HG02943 (cell line): ENCODE data around the gene LANCL2.
A peak's percentile ranks its signal among the peaks of the same experiment; 100 is the strongest.
"Not testable (repeated sequence)": the region's sequence is repeated elsewhere in the genome, so short reads cannot be mapped to it uniquely, and the experiment has no call there.

ENCODE experiments used
- ATAC-seq: cut with Tn5 transposase; IDR thresholded peaks from one replicate; pipeline ENCODE4 v1.9.1; 2021; ENCODE audit warnings: mild to moderate bottlenecking, low read depth, moderate library complexity; ENCODE audit not compliant: unreplicated experiment

Gene LANCL2

GRCh38 chr7:55397617-55398016, 32.5 kb downstream of the LANCL2 start:
- no peak for ATAC-seq

GRCh38 chr7:55400191-55400590, 35.1 kb downstream of the LANCL2 start:
- no peak for ATAC-seq

GRCh38 chr7:55402506-55402905, 37.4 kb downstream of the LANCL2 start:
- not testable (repeated sequence) for ATAC-seq

GRCh38 chr7:55405856-55406541, 40.9 kb downstream of the LANCL2 start:
- no peak for ATAC-seq

- ATAC-seq, result no peak
Observed at GRCh38 chr7:55409482-55410225, 44.5 kb downstream of the LANCL2 start.

- no peak for ATAC-seq
Observed at GRCh38 chr7:55410667-55411239, 45.6 kb downstream of the LANCL2 start.

- ATAC-seq, result no peak
Observed at GRCh38 chr7:55411844-55412243, 46.7 kb downstream of the LANCL2 start.

GRCh38 chr7:55413442-55413841, 48.3 kb downstream of the LANCL2 start:
- ATAC-seq, result no peak

GRCh38 chr7:55415173-55415778, 50.1 kb downstream of the LANCL2 start:
- ATAC-seq, result peak; percentile 86

GRCh38 chr7:55417456-55417855, 52.3 kb downstream of the LANCL2 start:
- not testable (repeated sequence) for ATAC-seq

GRCh38 chr7:55420530-55420929, 55.4 kb downstream of the LANCL2 start:
- no peak for ATAC-seq

GRCh38 chr7:55423277-55423711, 58.2 kb downstream of the LANCL2 start:
- ATAC-seq, result no peak

GRCh38 chr7:55423891-55424290, 58.8 kb downstream of the LANCL2 start:
- ATAC-seq, result no peak

GRCh38 chr7:55425141-55425752, 60.1 kb downstream of the LANCL2 start:
- ATAC-seq, result no peak

- no peak for ATAC-seq
Observed at GRCh38 chr7:55426676-55427075, 61.5 kb downstream of the LANCL2 start.

- ATAC-seq, result no peak
Observed at GRCh38 chr7:55427342-55427741, 62.2 kb downstream of the LANCL2 start.

- no peak for ATAC-seq
Observed at GRCh38 chr7:55427800-55428199, 62.7 kb downstream of the LANCL2 start.

GRCh38 chr7:55429835-55430499, 64.8 kb downstream of the LANCL2 start:
- no peak for ATAC-seq

- no peak for ATAC-seq
Observed at GRCh38 chr7:55431898-55432297, 66.8 kb downstream of the LANCL2 start.

GRCh38 chr7:55432506-55432905, 67.4 kb downstream of the LANCL2 start:
- no peak for ATAC-seq
